ENCODE results near the gene SCFD2.

GRCh38 chr4:53128231-53128630 lies 237.6 kb downstream of the SCFD2 start:
- no peak for TF ChIP-seq POLR2A (IDR thresholded peaks at IDR 0.05)
- TF ChIP-seq CTCF (IDR thresholded peaks at IDR 0.05) = no peak
